Activated gamma-delta T cell treated with anti-CD3 and anti-CD28 coated beads, Interleukin-2, amount 50 U/mL, for 16 hours (primary cell): ENCODE measurements around the gene RPS13.
"Not testable (repeated sequence)": the region's sequence is repeated elsewhere in the genome, so short reads cannot be mapped to it uniquely, and the experiment has no call there.

ENCODE experiments used
- DNase-seq: peaks from one replicate; pipeline ENCODE4 v3.0.0-alpha.2; 2020; ENCODE audit warnings: low read depth

RPS13 gene

GRCh38 chr11:17077520-17078401 is at the start of gene RPS13:
Gene RPS13 (minus strand): TSS chr11:17077667. CDS start chr11:17077641, 26 bp downstream.
- peak; percentile 91 for DNase-seq

- DNase-seq = no peak
These were observed 44.5 kb upstream of the RPS13 start for GRCh38 chr11:17121981-17122380.

- DNase-seq = no peak
These were observed 39.8 kb upstream of the RPS13 start for GRCh38 chr11:17117262-17117661.

DNA sequence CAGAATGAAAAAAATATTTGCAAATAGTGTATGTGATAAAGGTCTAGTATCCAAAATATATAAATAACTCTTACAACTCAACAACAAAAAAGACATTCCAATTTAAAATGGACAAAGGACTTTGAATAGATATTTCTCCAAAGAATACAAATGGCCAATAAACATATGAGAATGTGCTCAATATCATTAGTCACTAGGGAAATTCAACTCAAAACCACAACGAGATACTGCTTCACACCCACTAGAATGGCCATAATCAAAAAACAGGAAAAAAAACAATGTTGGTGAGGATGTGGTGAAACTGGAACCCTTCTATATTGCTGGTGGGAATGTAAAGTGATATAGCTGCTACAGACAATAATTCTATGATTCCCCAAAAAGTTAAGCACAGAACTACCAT is 38.6 kb upstream of the RPS13 start:
- DNase-seq = no peak

- DNase-seq = not testable (repeated sequence)
These were observed 30.3 kb upstream of the RPS13 start for GRCh38 chr11:17107745-17108144.

DNA sequence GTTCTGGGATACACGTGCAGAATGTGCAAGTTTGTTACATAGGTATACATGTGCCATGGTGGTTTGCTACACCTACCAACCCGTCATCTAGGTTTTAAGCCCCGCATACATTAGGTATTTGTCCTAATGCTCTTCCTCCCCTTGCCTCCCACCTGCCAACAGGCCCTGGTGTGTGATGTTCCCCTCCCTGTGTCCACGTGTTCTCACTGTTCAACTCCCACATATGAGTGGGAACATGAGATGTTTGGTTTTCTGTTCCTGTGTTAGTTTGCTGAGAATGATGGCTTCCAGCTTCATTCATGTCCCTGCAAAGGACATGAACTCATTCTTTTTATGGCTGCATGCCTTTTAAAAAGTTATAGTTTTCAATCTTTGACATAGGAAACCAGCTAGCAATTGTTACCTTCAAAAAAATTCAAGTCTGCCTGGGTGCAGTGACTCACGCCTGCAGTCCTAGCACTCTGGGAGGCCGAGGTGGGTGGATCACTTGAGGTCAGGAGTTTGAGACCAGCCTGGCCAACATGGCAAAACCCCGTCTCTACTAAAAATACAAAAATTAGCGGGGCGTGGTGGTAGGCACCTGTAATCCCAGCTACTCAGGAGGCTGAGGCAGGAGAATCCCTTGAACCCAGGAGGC is 28.1 kb upstream of the RPS13 start:
- DNase-seq = not testable (repeated sequence)

DNA sequence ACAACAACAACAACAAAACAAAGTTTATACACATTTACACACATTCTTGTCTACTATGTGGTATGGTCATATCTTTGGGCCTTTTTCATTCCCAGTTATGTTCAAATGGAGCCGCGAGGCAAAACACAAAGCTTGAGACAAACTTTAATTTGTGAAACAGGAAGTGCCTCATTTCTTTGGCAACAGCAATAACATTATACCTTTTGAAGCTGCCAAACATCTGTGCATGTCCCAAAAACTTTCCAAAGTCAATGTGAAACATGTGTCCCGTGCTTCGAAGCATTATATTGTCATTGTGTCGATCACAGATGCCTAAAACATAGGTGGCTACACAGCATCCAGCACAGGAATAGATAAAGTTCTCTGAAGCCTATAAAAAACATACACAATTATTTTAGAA is 25.0 kb upstream of the RPS13 start:
- DNase-seq = no peak

DNA sequence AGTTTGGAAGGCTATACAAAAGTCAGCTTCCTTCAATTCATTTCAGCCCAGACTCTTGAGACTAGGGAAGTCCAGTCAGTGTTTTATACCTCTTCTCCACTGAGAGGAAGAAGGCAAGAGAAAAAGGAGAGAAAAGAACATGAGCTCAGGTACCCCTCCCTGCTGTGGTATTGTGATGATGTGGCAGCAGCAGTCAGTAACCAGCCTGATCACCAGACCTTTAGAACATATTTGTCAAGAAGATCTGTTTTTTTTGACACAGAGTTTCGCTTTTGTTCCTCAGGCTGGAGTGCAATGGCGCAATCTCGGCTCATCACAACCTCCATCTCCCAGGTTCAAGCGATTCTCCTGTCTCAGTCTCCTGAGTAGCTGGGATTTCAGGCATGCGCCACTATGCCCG is 21.2 kb upstream of the RPS13 start:
- no peak for DNase-seq

GRCh38 chr11:17098038-17098437 is 20.6 kb upstream of the RPS13 start:
- no peak for DNase-seq

GRCh38 chr11:17085976-17086375 is 8.5 kb upstream of the RPS13 start:
- DNase-seq = not testable (repeated sequence)

DNA sequence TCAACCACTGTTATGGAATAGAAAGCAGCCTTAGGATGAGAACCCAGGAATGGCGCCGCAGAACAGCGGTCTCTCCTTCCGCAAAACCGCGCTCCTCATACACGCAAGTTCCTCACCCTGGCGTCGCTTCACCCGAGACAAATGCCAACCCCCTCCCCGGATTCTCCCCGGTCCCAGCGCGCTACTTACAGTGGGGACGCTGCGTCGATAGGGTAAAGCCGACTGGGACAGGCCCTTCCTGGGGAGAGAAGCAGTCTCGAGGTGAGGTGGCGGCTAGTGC is 287 bp downstream of the RPS13 start:
- no peak for DNase-seq

DNA sequence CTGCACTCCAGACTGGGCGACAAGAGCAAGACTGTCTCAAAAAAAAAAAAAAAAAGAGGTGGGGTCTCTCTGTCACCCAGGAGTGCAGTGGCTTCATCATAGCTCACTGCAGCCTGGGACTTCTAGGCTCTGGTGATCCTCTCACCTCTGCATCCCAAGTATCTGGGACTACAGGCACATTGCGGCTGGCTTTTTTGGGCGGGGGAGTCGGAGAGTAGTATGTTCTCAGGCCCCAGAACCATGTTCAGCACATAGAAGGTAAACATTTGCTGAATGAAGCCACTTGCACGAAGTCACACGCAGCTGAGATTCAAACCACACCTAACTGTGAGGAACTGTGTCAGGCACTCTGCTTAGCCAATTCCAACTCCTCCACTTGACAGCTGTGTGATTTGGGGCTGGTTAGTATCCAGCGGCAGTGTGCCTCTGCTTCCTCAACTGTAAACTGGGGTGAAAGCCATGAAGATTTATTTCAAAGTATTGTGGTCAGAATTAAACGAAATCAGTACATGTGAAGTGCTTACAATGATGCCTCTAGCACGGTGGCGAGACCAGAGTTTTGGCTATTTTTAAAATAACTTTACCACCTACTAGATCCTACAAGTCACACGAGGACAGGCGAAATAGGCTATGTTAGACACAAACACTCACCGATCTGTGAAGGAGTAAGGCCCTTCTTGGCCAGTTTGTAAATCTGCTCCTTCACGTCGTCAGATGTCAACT is 789 bp downstream of the RPS13 start:
- DNase-seq = no peak

- DNase-seq = no peak
These were observed 2.0 kb downstream of the RPS13 start for GRCh38 chr11:17075506-17075905.

DNA sequence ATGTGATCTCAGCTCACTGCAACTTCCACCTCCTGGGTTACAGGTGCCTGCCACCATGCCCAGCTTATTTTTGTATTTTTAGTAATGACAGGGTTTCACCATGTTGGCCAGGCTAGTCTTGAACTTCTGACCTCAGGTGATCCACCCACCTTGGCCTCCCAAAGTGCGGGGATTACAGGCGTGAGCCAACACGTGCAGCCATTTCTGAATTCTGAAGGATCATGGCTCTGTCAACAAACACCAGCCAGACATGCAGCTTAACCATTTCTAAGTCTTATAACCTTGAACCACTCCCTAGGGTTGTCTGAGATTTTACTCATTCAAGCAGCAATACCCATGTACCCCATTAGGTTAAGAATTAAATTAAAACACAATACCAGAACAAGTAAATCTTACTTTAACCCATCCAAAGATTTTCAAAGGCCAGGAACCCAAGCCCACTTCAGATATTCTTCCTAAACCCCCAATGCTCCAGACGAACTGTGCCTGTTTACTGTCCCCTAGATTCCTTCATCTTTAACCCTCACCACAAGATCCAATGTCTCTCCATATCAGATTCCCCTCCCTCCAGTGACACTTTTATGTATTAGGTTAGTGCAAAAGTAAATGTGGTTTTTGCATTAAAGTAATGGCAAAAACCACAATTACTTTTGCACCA is 4.0 kb downstream of the RPS13 start:
- no peak for DNase-seq

- DNase-seq = no peak
These were observed 10.1 kb downstream of the RPS13 start for GRCh38 chr11:17067417-17067816.

DNA sequence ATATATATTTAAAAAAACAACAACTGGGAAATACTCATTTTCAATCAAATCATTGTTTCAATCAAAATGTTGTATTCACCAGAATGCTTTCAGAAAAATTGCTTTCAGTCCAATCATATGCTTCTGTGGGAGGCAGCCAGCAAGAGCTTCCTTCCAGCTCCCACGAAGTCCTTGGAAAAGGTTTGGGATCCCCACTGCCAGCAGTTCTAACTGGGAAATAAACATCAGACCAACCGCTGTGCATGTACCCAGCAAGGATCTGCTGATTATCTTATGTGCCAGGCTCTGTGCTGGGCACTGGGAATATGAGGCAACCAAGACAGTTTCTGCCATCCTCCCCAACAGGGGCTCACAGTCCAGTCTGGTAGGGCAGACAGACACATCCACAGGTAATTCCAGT is 10.8 kb downstream of the RPS13 start:
- DNase-seq = no peak

DNA sequence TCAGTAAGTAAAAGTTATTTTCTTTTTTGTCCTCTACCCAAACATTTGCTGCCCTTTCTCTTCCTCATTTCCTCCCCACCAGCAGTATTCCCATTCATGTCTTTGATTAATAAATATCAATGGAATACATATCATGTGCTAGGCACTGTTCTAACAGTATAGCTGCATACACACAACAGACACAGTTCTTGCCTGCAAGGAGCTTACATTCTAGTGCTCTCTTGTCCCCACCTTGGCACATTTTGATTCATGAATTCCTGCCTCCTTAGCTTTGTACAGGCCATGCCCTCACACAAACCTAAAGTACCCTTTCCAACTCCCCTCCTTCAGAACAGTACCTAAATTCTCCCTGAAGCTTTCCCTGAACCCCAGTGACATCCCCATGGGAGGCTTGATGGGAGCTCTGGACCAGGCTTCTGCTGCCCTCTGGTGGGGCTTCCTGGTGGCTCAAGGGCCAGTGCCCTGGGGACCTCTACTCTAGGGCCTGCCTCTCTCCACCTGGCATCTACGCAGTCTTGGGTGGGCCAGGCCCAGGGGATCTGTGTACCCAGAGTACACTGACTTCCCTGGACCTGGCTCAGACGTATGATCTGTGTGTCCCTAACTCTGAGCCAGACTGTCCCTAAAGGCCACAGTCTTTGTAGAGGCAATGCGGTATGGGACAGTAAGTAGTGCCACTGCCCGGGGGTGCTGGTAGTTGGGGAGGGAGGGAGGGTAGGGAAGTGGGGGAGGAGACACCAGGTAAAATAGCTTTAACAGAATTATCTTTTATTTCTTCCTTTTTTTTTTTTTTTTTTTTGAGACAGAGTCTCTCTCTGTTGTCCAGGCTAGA is 14.1 kb downstream of the RPS13 start:
- DNase-seq = no peak

- not testable (repeated sequence) for DNase-seq
These were observed 26.3 kb downstream of the RPS13 start for GRCh38 chr11:17051146-17051545.

DNA sequence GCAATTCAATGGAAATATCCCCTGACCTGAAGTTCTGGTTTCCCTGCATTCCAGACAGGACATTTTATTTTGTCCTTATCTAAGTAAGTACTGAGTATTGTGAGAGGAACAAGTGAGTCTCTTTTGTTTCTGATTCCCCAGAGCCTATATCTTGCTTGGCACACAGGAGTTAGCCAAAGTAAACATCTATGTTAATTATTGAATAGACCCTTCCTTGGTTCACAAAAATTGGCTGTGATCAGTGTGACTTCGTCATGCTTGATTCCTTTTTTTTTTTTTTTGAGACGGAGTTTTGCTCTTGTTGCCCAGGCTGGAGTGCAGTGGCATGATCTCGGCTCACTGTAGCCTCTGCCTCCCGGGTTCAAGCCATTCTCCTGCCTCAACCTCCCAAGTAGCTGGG is 29.0 kb downstream of the RPS13 start:
- DNase-seq = not testable (repeated sequence)

DNA sequence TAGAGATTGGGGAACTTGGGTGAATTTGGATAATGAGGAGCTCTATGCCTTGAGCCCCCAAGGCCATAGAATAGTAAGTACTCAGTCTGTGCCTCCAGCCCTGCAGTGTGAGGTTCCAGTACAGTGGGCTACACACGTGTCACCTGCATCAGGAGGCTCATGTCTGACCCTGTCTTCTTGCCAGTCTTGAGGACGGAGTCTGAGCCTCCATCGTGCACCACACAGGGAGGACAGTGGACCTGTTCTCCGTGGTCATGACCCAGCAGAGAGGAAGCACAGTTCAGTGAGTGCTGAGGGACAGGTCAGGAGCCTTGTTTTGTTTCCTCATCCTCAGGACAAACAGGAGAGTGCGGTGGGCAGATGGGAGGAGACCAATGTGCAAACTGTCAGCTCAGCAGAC is 30.8 kb downstream of the RPS13 start:
- DNase-seq = no peak
